GM21381 (cell line): ENCODE data around the gene PSG6.
"Not testable (repeated sequence)": the region's sequence is repeated elsewhere in the genome, so short reads cannot be mapped to it uniquely, and the experiment has no call there.

Experiments
- ATAC-seq: cut with Tn5 transposase; IDR thresholded peaks from one replicate; pipeline ENCODE4 v1.9.1; 2021; ENCODE audit warnings: mild to moderate bottlenecking, moderate library complexity; ENCODE audit not compliant: unreplicated experiment

Gene PSG6

DNA sequence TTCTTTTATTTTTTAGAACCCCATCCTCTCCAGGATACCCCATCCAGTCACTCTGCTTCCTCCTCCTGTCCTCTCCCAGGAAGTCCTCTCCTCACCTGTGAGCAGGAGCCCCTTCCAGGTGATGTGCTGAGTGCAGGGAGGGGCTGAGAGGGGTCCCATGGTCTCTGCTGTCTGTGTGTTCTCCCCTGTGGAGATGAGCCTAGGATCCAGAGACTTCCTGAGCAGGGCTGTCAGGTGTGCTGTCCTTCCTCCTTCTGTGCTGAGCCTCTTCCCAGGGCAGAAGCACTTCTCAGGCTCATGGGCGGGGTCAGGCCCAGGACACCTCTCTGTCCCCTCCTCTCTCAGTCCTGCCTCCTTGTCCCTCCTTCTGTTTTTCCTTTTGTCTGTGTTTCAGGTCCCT lies at the start of gene PSG6:
PSG6 (minus strand) TSS at position 261 of the 400 bp plus-strand sequence; CDS start at position 159, 102 bp downstream.
- ATAC-seq: not testable (repeated sequence)

DNA sequence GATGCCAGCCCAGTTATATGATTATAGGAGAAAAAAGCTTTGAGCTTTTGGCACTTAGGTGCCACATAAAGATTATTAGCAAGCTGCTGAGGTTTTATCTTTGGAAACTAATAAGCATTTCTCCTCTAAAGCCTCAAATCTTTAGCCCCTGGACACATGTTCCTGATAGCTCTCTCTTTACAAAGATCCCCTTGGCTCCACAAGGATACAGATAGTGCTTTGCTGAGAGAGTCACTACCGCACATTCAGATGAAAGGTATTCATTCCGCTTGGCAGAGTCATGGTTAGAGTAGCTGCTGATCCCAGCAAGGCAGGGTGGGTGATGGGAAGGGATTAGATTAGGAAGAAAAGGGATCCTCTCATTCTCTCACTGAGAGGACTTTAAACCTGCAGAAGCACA lies 47.5 kb upstream of the PSG6 start:
- ATAC-seq: no peak

DNA sequence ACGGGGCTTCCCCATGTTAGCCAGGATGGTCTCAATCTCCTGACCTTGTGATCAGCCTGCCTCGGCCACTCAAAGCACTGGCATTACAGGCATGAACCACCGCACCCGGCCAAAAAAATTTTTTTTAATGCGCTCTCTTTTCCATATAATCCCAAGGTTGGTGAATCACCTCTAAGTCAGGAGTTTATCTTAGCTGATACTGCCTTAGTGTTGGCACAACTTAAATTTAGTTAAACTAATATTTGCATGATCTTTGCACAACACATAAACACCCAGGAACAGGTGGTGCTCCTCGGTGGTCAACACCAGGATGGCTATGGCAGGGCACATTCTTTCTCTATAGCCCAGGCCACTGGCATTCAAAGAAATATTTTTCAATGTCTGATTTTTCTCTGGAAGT lies 43.4 kb upstream of the PSG6 start:
- no peak for ATAC-seq

DNA sequence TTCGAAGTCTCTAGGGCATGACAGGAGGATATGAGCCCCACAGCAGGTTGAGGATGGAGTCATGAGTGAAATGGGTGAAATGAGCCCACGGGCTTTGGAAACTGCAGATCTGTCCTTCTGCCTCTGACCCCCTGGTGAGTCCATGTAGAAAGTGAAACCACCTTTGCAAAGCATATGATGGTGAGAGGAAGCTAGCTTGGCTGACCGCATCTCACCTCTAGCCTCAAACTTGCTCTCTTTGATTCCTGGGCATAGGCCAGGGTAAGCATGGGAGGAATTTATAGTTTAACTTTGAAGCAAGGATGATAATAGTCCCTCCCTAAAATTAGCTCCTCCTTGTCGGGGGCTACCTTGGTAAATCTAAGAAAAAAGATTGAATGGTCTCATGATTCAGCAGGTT lies 34.4 kb upstream of the PSG6 start:
- ATAC-seq: not testable (repeated sequence)

DNA sequence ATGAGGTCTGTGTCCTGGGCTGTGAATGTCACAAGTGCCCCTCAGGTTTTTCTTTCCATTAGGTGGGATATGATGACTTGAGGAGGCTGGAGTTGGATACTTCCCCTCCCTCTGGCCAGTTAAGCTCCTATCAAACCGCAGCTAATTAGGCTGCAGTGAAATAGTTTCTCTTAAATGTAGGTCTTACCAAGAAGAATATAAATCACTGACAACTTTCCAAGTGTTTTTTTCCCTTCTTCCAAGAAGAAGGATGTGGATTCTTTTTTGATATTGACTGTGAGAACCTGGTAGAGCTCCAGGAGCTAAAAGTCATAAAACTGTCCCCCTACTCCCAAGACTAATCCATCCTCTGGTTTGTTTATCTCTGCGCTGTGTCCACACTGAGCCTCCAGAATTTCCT lies 33.8 kb upstream of the PSG6 start:
- ATAC-seq: not testable (repeated sequence)

DNA sequence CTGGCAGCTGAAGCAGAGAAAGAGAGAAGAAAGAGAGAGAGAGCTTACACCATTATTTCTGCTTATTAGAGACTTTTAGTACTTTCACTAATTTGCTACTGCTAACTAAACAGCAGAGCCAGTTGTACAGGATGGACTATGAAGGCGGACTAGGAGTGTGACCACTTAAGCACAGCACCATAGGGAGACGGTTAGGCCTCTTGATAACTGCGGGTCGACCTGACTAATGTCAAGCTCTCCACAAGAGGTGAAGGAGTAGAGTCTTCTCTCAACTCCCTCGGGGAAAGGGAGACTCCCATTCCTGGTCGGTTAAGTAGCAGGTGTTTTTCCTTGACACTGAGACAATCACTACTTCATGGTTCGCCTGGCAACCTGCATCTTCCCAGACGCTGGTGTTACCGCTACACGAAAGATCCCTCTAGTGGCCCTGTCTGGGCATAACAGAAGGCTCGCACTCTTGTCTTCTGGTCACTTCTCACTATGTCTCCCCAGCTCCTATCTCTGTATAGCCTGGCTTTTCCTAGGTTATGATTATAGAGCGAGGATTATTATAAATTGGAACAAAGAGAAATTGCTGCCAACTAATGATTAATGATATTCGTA lies 24.6 kb upstream of the PSG6 start:
- no peak for ATAC-seq

DNA sequence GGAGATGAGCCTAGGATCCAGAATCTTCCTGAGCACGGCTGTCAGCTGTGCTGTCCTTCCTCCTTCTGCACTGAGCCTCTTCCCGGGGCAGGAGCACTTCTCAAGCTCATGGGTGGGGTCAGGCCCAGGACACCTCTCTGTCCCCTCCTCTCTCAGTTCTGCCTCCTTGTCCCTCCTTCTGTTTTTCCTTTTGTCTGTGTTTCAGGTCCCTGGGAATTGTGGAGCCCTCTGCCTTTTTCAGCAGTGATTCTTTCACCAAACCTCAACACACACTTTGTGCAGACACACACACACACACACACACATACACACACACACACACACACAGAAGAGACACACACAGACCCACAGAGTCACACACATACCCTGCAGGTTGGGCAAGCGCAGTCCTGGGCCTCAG lies 19.4 kb upstream of the PSG6 start, which contains the start of gene PSG7:
PSG7 (minus strand) TSS at position 101 of the 400 bp plus-strand sequence. CDS start 131 bp downstream, outside the sequence.
- not testable (repeated sequence) for ATAC-seq

DNA sequence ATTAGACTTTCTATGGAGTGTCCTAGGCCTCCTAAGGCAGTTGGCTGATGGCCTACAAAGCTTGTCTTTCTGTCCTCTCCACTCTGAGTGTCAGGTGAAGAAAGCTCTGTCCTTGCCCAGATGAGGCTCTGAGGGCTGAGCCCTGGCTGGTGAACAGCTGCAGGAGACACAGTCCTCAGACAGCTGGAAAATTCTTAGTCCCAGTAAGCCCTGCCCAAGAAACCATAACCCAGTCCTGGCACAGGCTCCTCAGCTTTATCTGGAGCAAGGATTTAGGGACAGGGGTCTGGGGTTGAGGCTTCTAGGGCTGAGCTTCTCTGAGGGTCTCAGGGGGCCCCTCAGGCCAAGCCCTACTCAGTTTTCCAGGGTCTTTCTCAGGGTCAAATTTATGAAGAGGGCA lies 17.0 kb upstream of the PSG6 start:
- not testable (repeated sequence) for ATAC-seq

DNA sequence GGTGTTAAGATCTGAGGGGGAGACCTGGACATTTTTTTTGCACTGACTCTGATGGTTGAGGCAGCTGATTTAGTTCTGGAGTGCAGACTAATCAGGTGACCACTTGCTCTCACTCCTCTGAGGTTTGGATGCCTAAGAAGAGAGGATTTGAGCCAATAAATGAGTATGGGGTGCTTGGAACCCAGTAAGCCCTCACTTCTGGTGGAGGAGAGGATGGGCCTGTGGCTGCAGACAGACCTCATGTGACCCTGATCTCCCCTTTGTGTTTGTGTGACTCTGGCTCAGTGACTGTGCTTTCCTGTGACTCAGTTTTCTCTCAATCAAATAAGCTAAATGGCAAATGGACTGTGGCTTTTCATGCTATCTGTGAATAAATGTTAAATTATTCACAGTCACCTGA lies 16.5 kb upstream of the PSG6 start:
- ATAC-seq: not testable (repeated sequence)

DNA sequence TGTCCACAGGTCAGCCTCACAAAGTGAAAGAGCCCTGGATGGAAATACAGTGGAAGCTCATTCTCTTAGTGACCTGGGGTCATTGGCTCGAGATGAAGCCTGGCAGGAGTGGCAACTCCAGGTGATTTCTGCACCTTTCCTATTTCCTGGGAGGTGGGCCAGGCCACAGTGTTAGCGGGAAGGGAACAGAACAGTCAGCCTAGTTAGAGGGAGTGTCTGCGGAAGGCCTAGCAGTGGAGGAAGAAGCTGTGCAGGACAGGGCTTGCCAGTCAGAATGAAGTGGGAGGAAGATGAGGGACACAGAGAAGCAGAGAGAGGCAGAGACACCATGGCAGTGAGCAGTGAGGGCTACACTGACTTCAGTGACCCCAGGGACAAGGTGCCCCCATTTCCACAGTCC lies 15.7 kb upstream of the PSG6 start:
- not testable (repeated sequence) for ATAC-seq

DNA sequence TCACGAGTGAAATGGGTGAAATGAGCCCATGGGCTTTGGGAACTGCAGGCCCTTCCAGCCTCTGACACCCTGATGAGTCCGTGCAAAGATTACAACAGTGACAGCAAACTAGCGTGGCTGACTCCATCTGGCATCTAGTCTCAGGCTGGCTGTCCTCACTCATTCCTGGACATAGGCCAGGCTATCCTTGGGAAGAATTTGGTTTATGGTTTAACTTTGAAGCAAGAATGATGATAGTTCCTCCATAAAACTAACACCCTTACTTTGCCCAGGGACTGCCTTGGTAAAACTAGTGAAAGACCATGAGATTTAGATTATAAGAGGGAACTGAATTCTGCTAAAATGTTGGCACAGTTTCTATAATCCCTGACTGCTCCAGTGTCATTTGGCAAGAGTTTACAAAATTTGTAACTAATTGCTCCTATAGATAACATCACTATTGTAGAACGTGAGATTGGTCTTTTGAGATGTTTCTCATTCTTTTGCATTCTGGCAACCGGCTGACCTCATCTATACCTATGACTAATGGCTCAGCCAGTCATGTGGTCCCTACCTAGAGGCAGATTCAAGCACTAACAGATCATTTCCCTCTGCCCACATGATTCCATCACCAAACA lies 14.9 kb upstream of the PSG6 start:
- not testable (repeated sequence) for ATAC-seq

DNA sequence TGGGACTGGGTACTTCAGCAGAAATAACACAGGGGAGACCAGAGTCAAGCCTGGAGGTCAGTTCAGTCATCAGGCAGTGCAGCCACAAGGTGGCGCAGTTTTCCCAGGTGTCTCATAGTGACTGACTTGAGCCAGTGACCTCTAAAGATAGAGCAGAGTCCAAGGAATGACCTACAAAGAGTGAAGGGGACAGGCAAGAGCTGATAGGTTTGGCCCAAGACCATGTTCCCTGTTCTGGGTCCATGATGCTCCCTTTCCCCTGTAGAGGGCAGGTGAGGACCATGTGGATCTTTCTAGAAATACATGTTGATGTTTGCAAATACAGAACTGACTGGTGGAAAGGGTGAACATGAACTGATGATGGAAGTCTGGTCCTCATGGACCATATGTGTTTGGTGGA lies 12.5 kb upstream of the PSG6 start:
- not testable (repeated sequence) for ATAC-seq

DNA sequence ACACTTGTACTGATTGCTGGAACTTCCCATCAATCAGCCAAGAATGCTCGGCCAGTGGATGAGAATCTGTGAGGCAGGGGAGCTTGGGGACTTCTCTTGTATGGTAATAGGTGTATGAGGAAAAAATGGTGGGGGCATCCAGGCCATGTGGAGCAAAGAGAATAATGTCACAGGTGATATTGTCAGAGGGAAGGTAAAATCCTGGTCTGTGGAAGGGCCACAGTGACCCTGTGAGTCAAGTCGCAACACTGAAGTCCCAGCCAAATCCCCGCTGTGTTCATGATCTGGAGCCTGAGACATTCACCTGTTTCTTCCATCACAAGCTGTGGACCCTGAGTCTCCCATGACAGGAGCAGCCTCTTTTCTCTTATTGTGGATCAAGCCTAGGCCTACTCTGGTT lies 11.2 kb upstream of the PSG6 start:
- no peak for ATAC-seq

DNA sequence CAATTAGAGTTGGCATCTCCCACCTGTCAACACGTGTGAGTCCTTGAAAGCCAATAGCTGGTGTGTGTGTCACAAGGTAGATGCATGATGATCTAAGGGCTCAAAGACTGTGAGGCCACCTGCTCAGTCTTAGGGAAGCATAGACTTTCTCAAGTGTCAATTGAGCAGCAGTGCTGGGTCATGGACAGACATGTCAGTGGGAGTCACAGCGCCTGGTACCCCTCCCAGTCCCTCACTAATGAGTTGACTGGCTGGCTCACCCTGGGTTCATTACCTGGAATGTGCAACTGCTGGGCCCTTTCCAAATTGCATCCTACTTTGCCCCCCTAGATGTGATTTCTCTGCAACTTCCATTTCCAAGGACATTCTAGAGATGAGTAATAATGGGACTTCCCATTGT lies 9.1 kb upstream of the PSG6 start:
- ATAC-seq: no peak

DNA sequence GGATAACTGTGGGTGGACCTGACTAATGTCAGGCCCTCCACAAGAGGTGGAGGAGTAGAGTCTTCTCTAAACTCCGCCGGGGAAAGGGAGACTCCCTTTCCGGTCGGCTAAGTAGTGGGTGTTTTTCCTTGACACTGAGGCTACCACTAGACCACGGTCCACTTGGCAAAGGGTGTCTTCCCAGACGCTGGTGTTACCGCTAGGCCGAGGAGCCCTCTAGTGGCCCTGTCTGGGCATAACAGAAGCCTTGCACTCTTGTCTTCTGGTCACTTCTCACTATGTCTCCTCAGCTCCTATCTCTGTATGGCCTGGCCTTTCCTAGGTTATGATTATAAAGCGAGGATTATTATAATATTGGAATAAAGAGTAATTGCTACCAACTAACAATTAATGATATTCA lies 5.4 kb upstream of the PSG6 start:
- ATAC-seq: not testable (repeated sequence)

DNA sequence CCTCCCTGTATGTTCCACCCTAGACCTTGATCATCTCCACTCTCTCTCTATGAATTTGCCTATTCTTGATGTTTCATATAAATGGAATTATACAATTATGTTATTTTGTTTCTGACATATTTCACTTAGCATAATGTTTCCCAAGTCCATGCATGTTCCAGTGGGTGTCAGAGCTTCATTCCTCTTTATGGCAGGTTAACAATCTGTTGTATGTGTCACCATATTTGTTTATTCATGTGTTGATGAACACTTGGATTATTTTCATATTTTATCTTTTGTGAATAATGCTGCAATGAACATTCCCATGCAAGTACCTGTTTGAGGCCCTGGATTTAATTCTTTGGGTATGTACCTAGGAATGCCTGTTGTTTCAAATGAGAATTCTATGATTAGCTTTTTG lies 3.3 kb upstream of the PSG6 start:
- not testable (repeated sequence) for ATAC-seq

DNA sequence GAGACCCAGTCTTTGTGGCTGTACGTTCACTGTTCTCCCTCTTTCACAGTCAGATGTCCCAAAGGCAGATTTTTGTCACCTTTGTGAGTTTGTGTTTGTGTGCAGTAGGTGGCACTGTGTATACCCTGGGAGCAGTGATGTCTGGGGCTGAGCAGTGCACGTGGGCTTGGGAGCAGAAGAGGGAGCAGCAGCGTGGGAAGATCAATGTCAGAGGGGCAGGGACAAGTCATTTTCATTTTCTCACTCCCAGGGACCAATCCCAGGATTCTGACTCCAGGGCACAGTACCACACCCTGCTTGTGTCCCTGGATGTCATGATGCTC lies 2.0 kb upstream of the PSG6 start:
- ATAC-seq: no peak

DNA sequence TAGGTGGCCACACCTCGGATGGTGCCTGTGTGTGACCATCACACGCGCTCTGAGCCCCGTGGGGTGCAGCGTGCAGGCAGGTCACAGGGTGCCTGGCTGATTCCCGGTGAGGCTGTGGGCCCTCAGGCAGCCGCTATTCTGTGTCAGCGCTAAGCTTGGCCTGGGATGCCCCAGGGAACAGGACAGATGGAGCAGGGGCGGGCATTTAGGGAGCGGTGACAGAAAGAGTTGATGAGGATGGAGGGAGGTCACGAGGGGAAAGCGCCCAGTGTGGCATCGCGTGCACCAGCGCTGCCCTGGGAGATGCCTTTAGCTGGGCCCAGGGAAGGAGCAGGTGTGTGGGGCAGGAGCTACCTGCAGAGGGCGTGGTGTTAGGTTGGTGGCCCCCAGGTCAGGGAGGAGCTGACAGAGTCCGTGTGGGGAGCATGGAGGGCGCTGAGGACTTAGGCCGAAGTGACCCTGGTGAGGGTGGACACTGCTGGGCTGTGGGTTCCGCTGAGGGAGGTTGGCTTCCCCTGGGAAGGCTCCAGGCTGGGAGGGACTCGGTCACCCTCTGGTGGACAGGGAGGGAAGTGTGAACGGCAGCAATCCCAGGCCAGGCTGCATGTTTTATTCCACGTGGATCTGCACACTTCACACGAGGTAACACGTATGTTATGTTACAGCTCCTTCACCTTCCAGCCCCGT lies 1.5 kb upstream of the PSG6 start:
- not testable (repeated sequence) for ATAC-seq

DNA sequence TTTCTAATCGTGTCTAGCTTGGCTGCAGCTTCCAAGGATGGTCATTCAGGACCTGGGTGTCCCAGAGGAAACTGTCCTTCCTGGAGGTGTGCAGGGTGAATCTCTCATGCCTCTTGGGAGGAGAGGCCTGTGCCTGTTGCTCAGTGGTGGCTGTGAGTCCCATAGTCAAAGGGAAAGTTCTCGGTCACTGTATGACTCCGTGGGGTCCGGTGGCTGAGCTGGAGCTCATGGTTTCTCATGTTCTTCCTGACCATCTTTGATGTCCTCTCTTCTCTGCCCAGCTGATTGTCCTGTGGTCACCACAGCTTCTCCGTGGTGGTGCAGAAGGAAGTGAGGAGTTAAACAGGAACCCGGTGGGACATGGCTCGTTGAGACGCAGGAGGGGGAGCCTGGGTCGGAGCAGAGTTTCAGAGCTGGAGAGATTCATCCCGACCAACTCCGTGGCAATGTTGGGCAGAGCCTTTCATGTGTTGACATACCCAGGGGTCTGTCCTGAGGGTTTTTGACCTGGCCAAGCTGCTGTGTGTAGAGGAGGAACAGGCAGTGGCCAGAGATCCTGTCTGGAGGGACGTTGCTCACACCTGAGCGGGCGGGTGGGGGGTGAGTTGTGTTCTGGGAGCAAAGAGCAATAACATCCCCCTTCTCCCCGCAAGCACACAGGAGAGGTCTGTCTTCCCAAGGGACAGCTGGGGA lies 829 bp upstream of the PSG6 start:
- ATAC-seq: not testable (repeated sequence)

DNA sequence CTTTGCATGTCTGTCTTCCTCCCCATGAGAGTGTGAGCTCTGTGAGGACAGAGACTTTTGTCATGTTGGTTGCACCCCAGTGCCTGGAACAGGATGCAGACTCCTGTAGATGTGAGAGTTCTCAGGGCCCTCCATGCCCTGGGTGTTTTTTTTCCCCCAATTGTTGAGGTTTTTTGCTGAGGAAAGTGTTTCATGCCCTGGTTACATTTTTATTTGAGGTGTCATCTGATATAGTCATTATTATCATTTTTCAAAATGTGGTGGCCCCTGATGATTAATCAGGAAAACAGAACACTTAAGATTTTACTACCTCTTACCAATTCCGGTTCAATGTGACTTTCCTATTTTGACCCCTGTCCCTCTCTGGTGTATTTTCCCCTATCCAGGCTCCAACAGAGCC lies 763 bp downstream of the PSG6 start:
- not testable (repeated sequence) for ATAC-seq

DNA sequence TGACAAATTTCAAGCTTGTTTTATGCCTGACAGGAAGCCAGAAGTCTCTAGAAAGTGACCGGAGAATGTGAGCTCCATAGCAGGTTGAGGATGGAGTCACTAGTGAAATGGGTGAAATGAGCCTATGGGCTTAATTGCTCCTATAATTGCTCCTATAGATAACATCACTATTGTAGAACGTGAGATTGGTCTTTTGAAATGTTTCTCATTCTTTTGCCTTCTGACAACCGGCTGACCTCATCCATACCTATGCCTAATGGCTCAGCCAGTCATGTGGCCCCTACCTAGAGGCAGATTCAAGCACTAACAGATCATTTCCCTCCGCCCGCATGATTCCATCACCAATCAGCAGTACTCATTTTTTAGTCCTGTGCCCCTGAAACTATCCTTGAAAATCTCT lies 4.2 kb downstream of the PSG6 start:
- not testable (repeated sequence) for ATAC-seq

DNA sequence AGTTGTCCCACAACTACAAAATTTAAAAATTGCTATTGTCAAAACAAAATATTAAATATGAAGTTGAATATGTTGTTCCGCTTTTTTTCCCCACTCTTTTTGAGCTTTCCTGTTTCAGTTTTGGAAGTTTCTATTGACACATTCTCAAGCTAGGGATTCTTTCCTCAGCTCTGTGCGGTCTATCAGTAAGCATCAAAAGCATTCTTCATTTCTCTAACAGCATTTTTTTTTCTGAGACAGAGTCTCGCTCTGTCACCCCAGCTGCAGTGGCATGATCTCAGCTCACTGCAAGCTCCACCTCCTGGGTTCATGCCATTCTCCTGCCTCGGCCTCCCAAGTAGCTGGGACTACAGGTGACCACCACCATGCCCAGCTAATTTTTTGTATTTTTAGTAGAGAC lies 4.8 kb downstream of the PSG6 start:
- ATAC-seq: not testable (repeated sequence)
